HUDEP-2 (cell line): ENCODE measurements around the gene ADRA2B.
A peak's percentile ranks its signal among the peaks of the same experiment; 100 is the strongest.

Experiments
- DNase-seq, 76 experiments: peaks; one replicate each; lab custom pipeline; 2025; ENCODE audit not compliant: unreplicated experiment in 76 of 76; lab: John Stamatoyannopoulos, UW

Gene ADRA2B

GRCh38 chr2:96138179-96139145 is 22.1 kb upstream of the ADRA2B start, which contains the start of gene ASTL:
Gene ASTL (minus strand): TSS chr2:96138502. CDS start chr2:96138436, 66 bp downstream.
- DNase-seq, result peak in 44 of 76 experiments; percentile 3 to 54 (median 22)

GRCh38 chr2:96137321-96138178 is 21.2 kb upstream of the ADRA2B start:
- DNase-seq, result no peak

GRCh38 chr2:96136129-96136720 is 19.9 kb upstream of the ADRA2B start:
- peak in 1 of 76 experiments; percentile 21 for DNase-seq

GRCh38 chr2:96135621-96136020 is 19.2 kb upstream of the ADRA2B start:
- DNase-seq, result no peak

DNA sequence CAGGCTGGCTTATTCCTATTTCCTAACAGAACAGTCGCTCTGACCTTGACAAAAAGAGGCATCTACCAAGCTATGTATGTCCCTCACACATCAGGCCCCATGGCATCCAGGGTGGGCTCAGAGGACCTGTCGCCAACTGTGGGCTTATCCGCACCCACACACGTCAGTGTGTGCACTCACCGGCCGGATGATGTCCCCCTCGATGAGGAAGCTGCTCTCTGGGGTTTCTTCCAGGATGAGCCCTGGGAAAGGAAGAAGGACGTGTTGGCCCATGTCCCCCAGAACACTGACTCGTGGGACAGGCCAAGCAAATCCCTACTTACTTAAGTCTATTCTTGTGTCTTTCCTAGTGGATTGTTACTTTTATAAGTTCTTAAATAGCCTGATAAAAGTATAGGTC is 18.8 kb upstream of the ADRA2B start:
- DNase-seq, result no peak

- no peak for DNase-seq
Measured at GRCh38 chr2:96134421-96134820, 18.1 kb upstream of the ADRA2B start.

- DNase-seq, result no peak
Measured at GRCh38 chr2:96131813-96132745, 15.7 kb upstream of the ADRA2B start.

- no peak for DNase-seq
Measured at GRCh38 chr2:96131152-96131812, 14.9 kb upstream of the ADRA2B start.

- DNase-seq, result no peak
Measured at GRCh38 chr2:96130483-96130882, 14.1 kb upstream of the ADRA2B start.

DNA sequence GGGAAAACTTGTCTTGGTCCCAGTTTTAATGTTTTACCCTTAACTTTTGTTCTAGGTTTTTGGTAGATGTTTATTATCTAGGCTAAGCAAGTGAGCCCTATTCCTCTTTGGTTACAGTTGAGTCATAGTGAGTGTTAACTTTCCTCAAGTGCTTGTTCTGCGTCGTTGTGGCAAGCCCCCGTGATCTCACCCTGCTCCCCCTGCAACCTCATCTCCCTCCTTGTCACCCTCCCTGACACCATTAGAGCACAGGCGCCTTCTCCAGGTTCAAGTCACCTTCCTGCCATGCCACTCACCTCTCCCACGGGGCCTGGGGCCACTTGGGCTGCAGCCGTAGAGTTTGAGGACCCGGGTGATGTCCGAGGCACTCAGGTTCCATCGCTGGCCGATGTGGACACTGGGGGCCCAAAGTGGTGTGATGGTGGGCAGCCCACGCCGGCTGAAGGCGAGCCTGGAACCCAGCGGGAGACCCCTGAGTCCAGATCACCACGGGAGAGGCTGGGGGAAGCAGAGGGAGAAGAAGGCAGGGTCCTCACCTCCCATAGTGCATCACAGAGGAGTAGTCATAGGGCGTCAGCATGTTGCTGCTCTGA is 13.3 kb upstream of the ADRA2B start:
- no peak for DNase-seq

DNA sequence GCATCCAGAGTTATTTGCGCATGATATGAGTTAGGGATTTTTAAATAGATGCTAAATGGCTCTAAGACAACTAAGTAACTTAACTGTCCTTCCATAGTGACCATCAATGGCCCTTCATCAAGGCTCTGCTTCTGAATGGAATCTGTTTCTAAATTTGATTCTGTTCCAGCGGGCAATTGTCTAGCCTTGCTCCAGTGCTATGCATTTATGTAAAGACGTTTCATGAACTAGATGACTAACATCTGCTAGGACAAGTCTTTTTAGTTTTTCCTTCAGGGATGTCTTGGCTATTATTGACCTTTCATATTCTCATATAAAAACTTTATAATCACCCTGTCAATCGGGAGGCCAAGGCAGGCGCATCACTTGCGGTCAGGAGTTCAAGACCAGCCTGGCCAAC is 12.1 kb upstream of the ADRA2B start:
- DNase-seq, result no peak

GRCh38 chr2:96124406-96125265 is 8.3 kb upstream of the ADRA2B start:
- DNase-seq, result no peak

- DNase-seq, result no peak
Measured at GRCh38 chr2:96123936-96124335, 7.6 kb upstream of the ADRA2B start.

GRCh38 chr2:96123290-96123689 is 6.9 kb upstream of the ADRA2B start:
- DNase-seq, result no peak

- no peak for DNase-seq
Measured at GRCh38 chr2:96122391-96122790, 6.0 kb upstream of the ADRA2B start.

DNA sequence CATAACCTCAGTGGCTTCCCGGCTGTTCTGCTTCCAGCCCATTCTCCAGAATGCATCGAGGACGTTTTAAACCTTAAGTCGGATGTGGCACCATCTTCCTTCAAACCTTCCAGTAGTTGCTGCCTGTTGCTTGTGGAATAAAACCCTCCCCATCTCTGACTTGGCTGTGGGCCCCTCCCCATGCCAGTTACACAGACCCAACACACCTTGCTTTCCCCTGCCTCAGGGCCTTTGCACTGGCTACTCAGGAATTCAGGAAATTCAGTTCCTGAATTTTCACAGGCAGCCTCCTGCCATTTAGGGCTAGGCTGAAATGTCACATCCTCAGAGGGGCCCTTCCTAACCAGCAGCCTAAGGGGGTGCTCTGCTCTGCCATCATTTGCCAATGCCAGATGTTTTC is 5.0 kb upstream of the ADRA2B start:
- no peak for DNase-seq

- DNase-seq, result no peak
Measured at GRCh38 chr2:96120991-96121390, 4.6 kb upstream of the ADRA2B start.

DNA sequence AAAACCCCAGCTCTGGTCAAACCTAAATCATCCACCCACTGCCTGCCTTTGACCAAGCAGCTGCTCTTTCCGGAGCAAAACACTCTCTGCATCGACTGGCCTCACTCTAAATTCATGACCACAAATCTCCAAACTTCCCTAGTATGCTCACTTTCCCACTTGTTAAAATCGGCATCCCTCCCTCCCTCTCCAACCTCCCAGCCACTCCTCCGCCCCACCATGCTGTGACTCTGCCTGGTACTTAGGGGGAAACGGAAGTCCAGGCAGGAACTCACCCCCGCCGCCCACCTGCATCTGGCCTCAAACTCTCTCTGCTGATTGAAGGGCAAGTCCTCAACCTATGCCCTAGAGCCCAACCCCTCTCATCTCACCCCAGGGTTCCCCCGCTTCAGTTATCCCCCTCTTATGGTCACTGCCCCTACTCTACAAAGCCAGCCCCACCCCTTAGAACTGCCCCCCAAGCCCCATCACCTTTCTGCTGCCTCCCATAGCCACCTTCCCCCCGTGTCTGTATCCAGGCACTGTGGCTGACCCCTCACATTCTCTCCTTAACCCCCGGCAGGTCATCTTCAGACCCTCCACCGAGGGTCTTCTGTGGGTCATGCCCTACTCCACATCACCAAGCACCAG is 3.8 kb upstream of the ADRA2B start:
- DNase-seq, result no peak
